ENCODE results near the gene CHML. TPM values are rescaled to one million over a fixed set of nuclear protein-coding genes. Genes with fewer than 3 reads are reported as not detected.

CHML gene
- total and polyA plus RNA-seq, 10 donors, result 2.2 to 14.2 (median 10.6) TPM

- TF ChIP-seq CTCF (IDR thresholded peaks at IDR 0.05 in 8 of 11, conservative IDR thresholded peaks at IDR 0.05 in 3 of 11), result no peak
- Histone ChIP-seq H3K36me3 (peaks cover 0 to 50% (median 10%) of the 10 kb centered on the region in 6 donors), H3K27me3 (replicated peaks in 1 of 7) (no peaks in the 10 kb centered on the region), H3K4me1 (peaks cover 0 to 7% (median 0%) of the 10 kb centered on the region in 6 donors), H3K4me3 (no peak overlapping the region), H3K27ac (no peak overlapping the region), H3K9me3 (no peaks in the 10 kb centered on the region)
- intact Hi-C loops (cut with DNase I; ENCODE audit: low total_unique reads), result no loop called here
- DNase-seq, result no peak
- 73 to 89% (median 80%) methylated on average over 3 of the region's 3 CpGs for WGBS, 5 donors
Measured at GRCh38 chr1:241592273-241592958, 47.8 kb downstream of the CHML start.

- Histone ChIP-seq H3K4me1 (peaks cover 0 to 6% (median 0%) of the 10 kb centered on the region in 6 donors), H3K9me3 (no peaks in the 10 kb centered on the region), H3K27ac (no peak overlapping the region), H3K36me3 (peaks cover 0 to 56% (median 9%) of the 10 kb centered on the region in 6 donors), H3K4me3 (no peak overlapping the region), H3K27me3 (replicated peaks in 1 of 7) (no peaks in the 10 kb centered on the region)
- intact Hi-C loops (cut with DNase I; ENCODE audit: low total_unique reads), result no loop called here
- no peak for DNase-seq
- WGBS, 5 donors, result 73 to 96% (median 83%) methylated on average over 5 of the region's 5 CpGs
- TF ChIP-seq POLR2A (IDR thresholded peaks at IDR 0.05) (no peak), POLR2AphosphoS5 (IDR thresholded peaks at IDR 0.05) (no peak), CTCF (IDR thresholded peaks at IDR 0.05 in 8 of 11, conservative IDR thresholded peaks at IDR 0.05 in 3 of 11) (no peak)
Measured at GRCh38 chr1:241591736-241592135, 48.4 kb downstream of the CHML start.

GRCh38 chr1:241591317-241591716 lies 48.9 kb downstream of the CHML start:
- H3K4me3 ChIP-seq, result no peak overlapping the region
- H3K36me3 ChIP-seq, result peaks cover 0 to 58% (median 9%) of the 10 kb centered on the region in 6 donors
- H3K27ac ChIP-seq, result no peak overlapping the region
- no peak for DNase-seq
- no peaks in the 10 kb centered on the region for H3K27me3 ChIP-seq (replicated peaks in 1 of 7)
- TF ChIP-seq POLR2AphosphoS5 (IDR thresholded peaks at IDR 0.05), result no peak
- no peak for TF ChIP-seq CTCF (IDR thresholded peaks at IDR 0.05 in 8 of 11, conservative IDR thresholded peaks at IDR 0.05 in 3 of 11)
- no peak for TF ChIP-seq POLR2A (IDR thresholded peaks at IDR 0.05)
- H3K9me3 ChIP-seq, result no peaks in the 10 kb centered on the region
- H3K4me1 ChIP-seq, result peaks cover 0 to 2% (median 0%) of the 10 kb centered on the region in 6 donors
- intact Hi-C loops (cut with DNase I; ENCODE audit: low total_unique reads), result no loop called here

GRCh38 chr1:241590719-241591118 lies 49.5 kb downstream of the CHML start:
- Histone ChIP-seq H3K9me3 (no peaks in the 10 kb centered on the region), H3K4me1 (no peaks in the 10 kb centered on the region), H3K27ac (no peak overlapping the region), H3K36me3 (peaks cover 0 to 58% (median 9%) of the 10 kb centered on the region in 6 donors), H3K27me3 (replicated peaks in 1 of 7) (no peaks in the 10 kb centered on the region), H3K4me3 (no peak overlapping the region)
- DNase-seq, result no peak
- TF ChIP-seq POLR2A (IDR thresholded peaks at IDR 0.05), result no peak
- TF ChIP-seq POLR2AphosphoS5 (IDR thresholded peaks at IDR 0.05), result no peak
- no peak for TF ChIP-seq CTCF (IDR thresholded peaks at IDR 0.05 in 8 of 11, conservative IDR thresholded peaks at IDR 0.05 in 3 of 11)
- intact Hi-C loops (cut with DNase I; ENCODE audit: low total_unique reads), result no loop called here
- 72 to 88% (median 83%) methylated on average over 4 of the region's 4 CpGs for WGBS, 5 donors

Other genes starting within 250 kb of the CHML start
- gene FH, start 120.6 kb downstream of the CHML start, total RNA-seq, result 10 to 100 TPM; 28.5 to 49.5 (median 36.0) TPM
- gene FH, start 120.6 kb downstream of the CHML start, polyA plus RNA-seq, result 10 to 100 TPM; 24.4 to 34.1 (median 31.2) TPM
- 10 to 100 TPM; 10.3 to 25.1 (median 15.8) TPM for gene KMO, start 108.0 kb downstream of the CHML start, total RNA-seq
- 10 to 100 TPM; 11.2 to 14.9 (median 12.1) TPM for gene KMO, start 108.0 kb downstream of the CHML start, polyA plus RNA-seq
- gene OPN3, start within 50 bp of the CHML start, total RNA-seq, result 10 to 100 TPM; 15.1 to 39.4 (median 19.6) TPM
- gene OPN3, start within 50 bp of the CHML start, polyA plus RNA-seq, result 10 to 100 TPM; 23.5 to 28.9 (median 25.7) TPM
- gene WDR64, start 11.9 kb upstream of the CHML start, total RNA-seq, result under 1 TPM in 4 of 7 donors, not detected in 3; 0.26 to 0.55 (median 0.41) TPM
- under 1 TPM; 0.03 to 0.07 (median 0.03) TPM for gene WDR64, start 11.9 kb upstream of the CHML start, polyA plus RNA-seq
- 1 to 10 TPM in 6 of 7 donors, under 1 TPM in 1; 0.85 to 4.4 (median 1.7) TPM for gene EXO1, start 207.8 kb upstream of the CHML start, total RNA-seq
- gene EXO1, start 207.8 kb upstream of the CHML start, polyA plus RNA-seq, result 1 to 10 TPM in 2 of 3 donors, under 1 TPM in 1; 0.35 to 1.3 (median 1.2) TPM